SK-N-SH (cell line): ENCODE measurements around the gene ETV1. TPM values are rescaled to one million over a fixed set of nuclear protein-coding genes. Genes with fewer than 3 reads are reported as not detected.

Experiments
- CTCF ChIA-PET: fragments of 300-600, 350-600 bp; formaldehyde crosslinking; extraction: SDS; loops from one replicate; lab custom pipeline; 2021; lab: Yijun Ruan, JAX
- POLR2A ChIA-PET: fragments of 350-600 bp; sonication (Branson Sonifier 250); formaldehyde crosslinking; extraction: SDS; loops from one replicate; lab custom pipeline; 2020; ENCODE audit warnings: antibody characterized with exemption, inconsistent platforms; lab: Yijun Ruan, JAX
- DNase-seq: peaks from one replicate; pipeline ENCODE4 v3.0.0; 2012
- H2AFZ ChIP-seq: fragments of 200-600 bp; sonication (generic); 2 replicates; pipeline ENCODE4 v1.8.1; 2016; ENCODE audit warnings: antibody characterized with exemption, mild to moderate bottlenecking, low read depth
- H3F3A ChIP-seq: fragments of 200-600 bp; sonication (generic); replicated peaks from 2 replicates; pipeline ENCODE3; 2016; ENCODE audit warnings: antibody characterized with exemption, mild to moderate bottlenecking; ENCODE audit not compliant: insufficient read depth
- H3K27ac ChIP-seq, 2 experiments: fragments of 200-500 bp in 1 of 2; fragments of 200-600 bp in 1 of 2; sonication (Bioruptor generic) in 1 of 2; sonication (generic), shearing (Covaris generic) in 1 of 2; 2 replicates each; pipeline versions ENCODE4 v1.5.1 to v1.6.1; 2014 to 2016; ENCODE audit warnings: low read depth in 2 of 2, inconsistent platforms in 1 of 2, low read length in 1 of 2, mild to moderate bottlenecking in 1 of 2, mixed read lengths in 1 of 2
- H3K27me3 ChIP-seq: fragments of 200-600 bp; sonication (generic), shearing (Covaris generic); 2 replicates; pipeline ENCODE4 v1.6.1; 2016; ENCODE audit warnings: mixed run types; ENCODE audit not compliant: insufficient read depth
- H3K36me3 ChIP-seq, 2 experiments: fragments of 200-500 bp in 1 of 2; fragments of 200-600 bp in 1 of 2; sonication (Bioruptor generic) in 1 of 2; sonication (generic) in 1 of 2; replicated peaks in 1 of 2; 2 replicates each; pipeline versions ENCODE3 to v1.5.1; 2014 to 2016; ENCODE audit warnings: low read length in 1 of 2, mild to moderate bottlenecking in 1 of 2; ENCODE audit not compliant: insufficient read depth in 2 of 2, control insufficient read depth in 1 of 2
- H3K4me1 ChIP-seq, 2 experiments: fragments of 200-500 bp in 1 of 2; fragments of 200-600 bp in 1 of 2; sonication (Bioruptor generic) in 1 of 2; sonication (generic), shearing (Covaris generic) in 1 of 2; 2 replicates each; pipeline versions ENCODE4 v1.5.1 to v1.6.1; 2014 to 2016; ENCODE audit warnings: low read depth in 1 of 2, low read length in 1 of 2, mixed run types in 1 of 2; ENCODE audit not compliant: insufficient read depth in 2 of 2, control insufficient read depth in 1 of 2
- H3K4me2 ChIP-seq: fragments of 200-600 bp; sonication (generic), shearing (Covaris generic); 2 replicates; pipeline ENCODE4 v1.6.1; 2017; ENCODE audit warnings: mixed run types
- H3K4me3 ChIP-seq, 2 experiments: fragments of 200-500 bp in 1 of 2; fragments of 200-600 bp in 1 of 2; sonication (Bioruptor generic) in 1 of 2; sonication (generic), shearing (Covaris generic) in 1 of 2; 2 replicates each; pipeline versions ENCODE4 v1.5.1 to v1.8.1; 2014 to 2016; ENCODE audit warnings: low read depth in 2 of 2, inconsistent platforms in 1 of 2, low read length in 1 of 2, mild to moderate bottlenecking in 1 of 2, mixed read lengths in 1 of 2, moderate library complexity in 1 of 2
- H3K79me2 ChIP-seq: fragments of 200-600 bp; sonication (generic); 2 replicates; pipeline ENCODE4 v1.8.1; 2017; ENCODE audit warnings: mild to moderate bottlenecking; ENCODE audit not compliant: insufficient read depth
- H3K9ac ChIP-seq: fragments of 200-600 bp; sonication (generic); 2 replicates; pipeline ENCODE4 v1.6.1; 2017; ENCODE audit warnings: mixed run types
- H3K9me2 ChIP-seq: fragments of 200-600 bp; sonication (generic); 2 replicates; pipeline ENCODE4 v1.6.1; 2017; ENCODE audit warnings: mixed run types
- H3K9me3 ChIP-seq: fragments of 200-600 bp; sonication (generic); 2 replicates; pipeline ENCODE4 v1.6.1; 2017; ENCODE audit warnings: mixed run types, mild to moderate bottlenecking, moderate library complexity
- H4K20me1 ChIP-seq: fragments of 200-600 bp; sonication (generic); 2 replicates; pipeline ENCODE4 v1.6.1; 2017; ENCODE audit warnings: mild to moderate bottlenecking, mixed run types; ENCODE audit not compliant: insufficient read depth
- CHD2 ChIP-seq: fragments of 150-350 bp; IDR thresholded peaks from 2 replicates; pipeline ENCODE4 v1.6.1; 2018; ENCODE audit warnings: low read length; ENCODE audit not compliant: partially characterized antibody
- ELF1 ChIP-seq: IDR thresholded peaks from 2 replicates; pipeline ENCODE4 v1.4.0; 2012
- EP300 ChIP-seq, 2 experiments: IDR thresholded peaks; 2 replicates each; pipeline versions ENCODE4 v1.4.0 to v1.6.1; 2012; ENCODE audit warnings: borderline replicate concordance in 1 of 2, low read depth in 1 of 2, low read length in 1 of 2
- EZH2phosphoT487 ChIP-seq: fragments of 200-600 bp; sonication (generic); IDR thresholded peaks from 2 replicates; pipeline ENCODE4 v1.6.1; 2017; ENCODE audit warnings: low read depth, mixed run types, mild to moderate bottlenecking, antibody characterized with exemption, moderate library complexity, borderline replicate concordance
- FOSL2 ChIP-seq: IDR thresholded peaks from 2 replicates; pipeline ENCODE4 v1.4.0; 2012; ENCODE audit warnings: low read depth, mild to moderate bottlenecking, moderate library complexity, borderline replicate concordance
- FOXJ3 ChIP-seq: sonication (generic); formaldehyde crosslinking; IDR thresholded peaks from 2 replicates; pipeline ENCODE4 v1.5.1; 2020; ENCODE audit warnings: mild to moderate bottlenecking, missing genetic modification reagents
- FOXM1 ChIP-seq: IDR thresholded peaks from 2 replicates; pipeline ENCODE4 v1.4.0; 2012; ENCODE audit warnings: low read depth, mild to moderate bottlenecking
- GABPA ChIP-seq: IDR thresholded peaks from 2 replicates; pipeline ENCODE4 v1.4.0; 2012; ENCODE audit warnings: low read depth, mild to moderate bottlenecking
- IRF3 ChIP-seq: fragments of 150-350 bp; IDR thresholded peaks from 2 replicates; pipeline ENCODE4 v1.6.1; 2016; ENCODE audit warnings: mild to moderate bottlenecking, low read depth, low read length
- MAX ChIP-seq: IDR thresholded peaks from 2 replicates; pipeline ENCODE4 v1.4.0; 2012; ENCODE audit warnings: low read depth
- NRF1 ChIP-seq: IDR thresholded peaks from 2 replicates; pipeline ENCODE4 v1.6.1; 2012; ENCODE audit warnings: low read depth, mild to moderate bottlenecking, low read length
- POLR2AphosphoS5 ChIP-seq: IDR thresholded peaks from 2 replicates; pipeline ENCODE4 v1.6.1; 2012; ENCODE audit warnings: low read depth, low read length
- RCOR1 ChIP-seq: fragments of 150-350 bp; IDR thresholded peaks from 2 replicates; pipeline ENCODE4 v1.6.1; 2017; ENCODE audit warnings: antibody characterized with exemption, low read length
- RFX5 ChIP-seq: IDR thresholded peaks from 2 replicates; pipeline ENCODE4 v1.6.1; 2012; ENCODE audit warnings: mild to moderate bottlenecking, improper control_type of control experiment, low read length
- RXRA ChIP-seq: IDR thresholded peaks from 2 replicates; pipeline ENCODE4 v1.4.0; 2012; ENCODE audit warnings: low read depth, mild to moderate bottlenecking, borderline replicate concordance
- SMC3 ChIP-seq: IDR thresholded peaks from 2 replicates; pipeline ENCODE4 v1.6.1; 2012; ENCODE audit warnings: low read depth, low read length, improper control_type of control experiment
- TEAD4 ChIP-seq: IDR thresholded peaks from 2 replicates; pipeline ENCODE4 v1.4.0; 2012; ENCODE audit warnings: mild to moderate bottlenecking, borderline replicate concordance; ENCODE audit not compliant: insufficient read depth
- YY1 ChIP-seq: IDR thresholded peaks from 2 replicates; pipeline ENCODE4 v1.4.0; 2012; ENCODE audit warnings: low read depth, mild to moderate bottlenecking
- WGBS: methylation state at CpG from one replicate; pipeline ENCODE4 v1.1.6; 2017; ENCODE audit warnings: low lambda C conversion rate; 5-methylcytosine and 5-hydroxymethylcytosine counted together
- polyA plus RNA-seq, 3 experiments: library from polyadenylated mRNA; depleted of rRNA; stranded (reverse); fragments of >200 nt; gene quantifications; 2 replicates each; pipeline ENCODE4 v1.2.3, GENCODE V29; 2012
- TF ChIP-seq, protein P1 (sequence below): fragments of 150-350 bp; IDR thresholded peaks from 2 replicates; pipeline ENCODE4 v1.6.1; 2017; ENCODE audit warnings: antibody characterized with exemption, low read length, low read depth, borderline replicate concordance
- TF ChIP-seq, protein P2 (sequence below): fragments of 200-600 bp; sonication (generic); IDR thresholded peaks from 2 replicates; pipeline ENCODE4 v1.6.1; 2017; ENCODE audit warnings: antibody characterized with exemption, mild to moderate bottlenecking, moderate library complexity

ETV1 gene
- polyA plus RNA-seq, 1 of the 3 experiments (the other 2 are of a cell fraction) = 24.9 TPM

- no peaks in the 10 kb centered on the region for H3K27me3 ChIP-seq
- no peak overlapping the region for H3K4me2 ChIP-seq
- no peaks in the 10 kb centered on the region for H3K9me3 ChIP-seq
- ChIA-PET POLR2A (no interaction called here), CTCF (interaction anchor here (0.8 to 1.9 kb wide), 3 partner anchors 9 to 17 kb away, joined by 3 to 4 read pairs (median 3); no protein-coding TSS in a partner anchor)
- no peak for DNase-seq
- H3K4me3 ChIP-seq = no peak overlapping the region
- H3K36me3 ChIP-seq = no peaks in the 10 kb centered on the region
- no peak overlapping the region for H3K27ac ChIP-seq
- no peak for TF ChIP-seq GABPA
- no peak for TF ChIP-seq SMC3
- no peak for TF ChIP-seq IRF3
- TF ChIP-seq TEAD4 = no peak
- TF ChIP-seq RXRA = no peak
- TF ChIP-seq POLR2AphosphoS5 = no peak
- TF ChIP-seq, protein P1, sequence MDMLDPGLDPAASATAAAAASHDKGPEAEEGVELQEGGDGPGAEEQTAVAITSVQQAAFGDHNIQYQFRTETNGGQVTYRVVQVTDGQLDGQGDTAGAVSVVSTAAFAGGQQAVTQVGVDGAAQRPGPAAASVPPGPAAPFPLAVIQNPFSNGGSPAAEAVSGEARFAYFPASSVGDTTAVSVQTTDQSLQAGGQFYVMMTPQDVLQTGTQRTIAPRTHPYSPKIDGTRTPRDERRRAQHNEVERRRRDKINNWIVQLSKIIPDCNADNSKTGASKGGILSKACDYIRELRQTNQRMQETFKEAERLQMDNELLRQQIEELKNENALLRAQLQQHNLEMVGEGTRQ = no peak
- TF ChIP-seq MAX = no peak
- no peak for TF ChIP-seq EZH2phosphoT487
- TF ChIP-seq RCOR1 = no peak
- TF ChIP-seq CHD2 = no peak
- no peak for TF ChIP-seq RFX5
- no peak for TF ChIP-seq FOXJ3
- no peak for TF ChIP-seq FOXM1
- TF ChIP-seq FOSL2 = no peak
- TF ChIP-seq YY1 = no peak
- TF ChIP-seq, protein P2, sequence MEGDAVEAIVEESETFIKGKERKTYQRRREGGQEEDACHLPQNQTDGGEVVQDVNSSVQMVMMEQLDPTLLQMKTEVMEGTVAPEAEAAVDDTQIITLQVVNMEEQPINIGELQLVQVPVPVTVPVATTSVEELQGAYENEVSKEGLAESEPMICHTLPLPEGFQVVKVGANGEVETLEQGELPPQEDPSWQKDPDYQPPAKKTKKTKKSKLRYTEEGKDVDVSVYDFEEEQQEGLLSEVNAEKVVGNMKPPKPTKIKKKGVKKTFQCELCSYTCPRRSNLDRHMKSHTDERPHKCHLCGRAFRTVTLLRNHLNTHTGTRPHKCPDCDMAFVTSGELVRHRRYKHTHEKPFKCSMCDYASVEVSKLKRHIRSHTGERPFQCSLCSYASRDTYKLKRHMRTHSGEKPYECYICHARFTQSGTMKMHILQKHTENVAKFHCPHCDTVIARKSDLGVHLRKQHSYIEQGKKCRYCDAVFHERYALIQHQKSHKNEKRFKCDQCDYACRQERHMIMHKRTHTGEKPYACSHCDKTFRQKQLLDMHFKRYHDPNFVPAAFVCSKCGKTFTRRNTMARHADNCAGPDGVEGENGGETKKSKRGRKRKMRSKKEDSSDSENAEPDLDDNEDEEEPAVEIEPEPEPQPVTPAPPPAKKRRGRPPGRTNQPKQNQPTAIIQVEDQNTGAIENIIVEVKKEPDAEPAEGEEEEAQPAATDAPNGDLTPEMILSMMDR = no peak
- no peak for TF ChIP-seq EP300 (IDR thresholded peaks at IDR 0.05; ENCODE audit: borderline replicate concordance in 1 of 2, low read depth in 1 of 2, low read length in 1 of 2)
- no peak for TF ChIP-seq NRF1
- TF ChIP-seq ELF1 = no peak
- H3K9ac ChIP-seq = no peak overlapping the region
- 89% methylated on average over 2 of the region's 2 CpGs for WGBS
- H2AFZ ChIP-seq = no peak overlapping the region
- no peaks in the 10 kb centered on the region for H4K20me1 ChIP-seq
- no peaks in the 10 kb centered on the region for H3K79me2 ChIP-seq
- H3K9me2 ChIP-seq = no peaks in the 10 kb centered on the region
- H3F3A ChIP-seq = no peaks in the 10 kb centered on the region
- no peaks in the 10 kb centered on the region; a peak in 2 of 4 replicates for H3K4me1 ChIP-seq
Observed at GRCh38 chr7:13955494-13955893, 34.0 kb downstream of the ETV1 start.
